ENCODE data around the gene ZMAT2. TPM values are rescaled to one million over a fixed set of nuclear protein-coding genes. Genes with fewer than 3 reads are reported as not detected.
"Not testable (repeated sequence)": the region's sequence is repeated elsewhere in the genome, so short reads cannot be mapped to it uniquely, and the experiment has no call there.

The ZMAT2 gene
- total RNA-seq, 1 experiment from 2014 or later: 60.1 TPM

DNA sequence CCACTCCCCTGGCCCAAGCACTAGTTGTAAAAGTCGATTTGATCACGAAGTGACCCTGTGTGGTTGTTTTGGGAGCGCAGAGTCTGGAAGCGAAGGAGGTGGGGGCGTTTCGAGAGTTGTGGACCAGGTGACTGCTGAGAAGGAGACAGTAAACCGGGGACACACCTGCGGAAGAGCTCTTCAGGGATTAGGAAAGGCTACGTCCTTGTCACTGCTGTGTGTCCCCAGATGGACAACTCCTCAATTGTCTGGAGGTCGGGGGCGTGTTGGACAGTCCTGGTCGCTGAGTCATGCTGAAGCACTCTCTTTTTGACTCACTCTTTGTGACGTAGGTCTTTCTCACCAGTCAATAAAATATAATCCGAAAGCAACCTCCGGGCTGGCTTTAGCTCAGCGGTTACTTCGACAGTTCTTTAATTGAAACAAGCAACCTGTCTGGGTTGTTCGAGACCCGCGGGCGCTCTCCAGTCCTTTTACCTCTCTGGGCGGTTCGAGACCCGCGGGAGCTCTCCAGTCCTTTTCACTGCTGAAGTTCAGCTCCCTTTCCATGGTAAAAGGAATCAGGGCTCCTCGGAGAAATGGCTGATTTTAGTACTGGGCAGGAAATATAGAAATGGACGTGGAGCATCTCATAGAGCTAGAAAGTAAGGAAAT lies 10.8 kb downstream of the ZMAT2 start:
- no peaks in the 10 kb centered on the region for H4K20me1 ChIP-seq (ENCODE audit: insufficient read depth)
- peaks cover 6% of the 10 kb centered on the region; the same call in 1 of the 2 replicates for H3K36me3 ChIP-seq (ENCODE audit: low read depth)
- H3F3A ChIP-seq (ENCODE audit: insufficient read depth, low read depth): peaks cover 40% of the 10 kb centered on the region
- H3K9me3 ChIP-seq (ENCODE audit: insufficient read depth, low read depth): no peaks in the 10 kb centered on the region
- peak overlapping the region; percentile 94 for H3K27ac ChIP-seq
- H3K4me3 ChIP-seq: peak overlapping the region; percentile 71
- intact Hi-C loops (cut with micrococcal nuclease; ENCODE audit: unreplicated experiment): loop anchor here (1.0 kb wide), 2 partner anchors 8 to 20 kb away; partner anchors contain the start of genes HARS1 and HARS2
- BruUV-seq (replicated peaks): TSS peak; percentile 61
- TF ChIP-seq EZH2 (IDR thresholded peaks at IDR 0.05; ENCODE audit: low read depth): no peak
- TF ChIP-seq, protein P1, sequence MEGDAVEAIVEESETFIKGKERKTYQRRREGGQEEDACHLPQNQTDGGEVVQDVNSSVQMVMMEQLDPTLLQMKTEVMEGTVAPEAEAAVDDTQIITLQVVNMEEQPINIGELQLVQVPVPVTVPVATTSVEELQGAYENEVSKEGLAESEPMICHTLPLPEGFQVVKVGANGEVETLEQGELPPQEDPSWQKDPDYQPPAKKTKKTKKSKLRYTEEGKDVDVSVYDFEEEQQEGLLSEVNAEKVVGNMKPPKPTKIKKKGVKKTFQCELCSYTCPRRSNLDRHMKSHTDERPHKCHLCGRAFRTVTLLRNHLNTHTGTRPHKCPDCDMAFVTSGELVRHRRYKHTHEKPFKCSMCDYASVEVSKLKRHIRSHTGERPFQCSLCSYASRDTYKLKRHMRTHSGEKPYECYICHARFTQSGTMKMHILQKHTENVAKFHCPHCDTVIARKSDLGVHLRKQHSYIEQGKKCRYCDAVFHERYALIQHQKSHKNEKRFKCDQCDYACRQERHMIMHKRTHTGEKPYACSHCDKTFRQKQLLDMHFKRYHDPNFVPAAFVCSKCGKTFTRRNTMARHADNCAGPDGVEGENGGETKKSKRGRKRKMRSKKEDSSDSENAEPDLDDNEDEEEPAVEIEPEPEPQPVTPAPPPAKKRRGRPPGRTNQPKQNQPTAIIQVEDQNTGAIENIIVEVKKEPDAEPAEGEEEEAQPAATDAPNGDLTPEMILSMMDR (conservative IDR thresholded peaks at IDR 0.05): no peak
- peak overlapping the region; percentile 72 for H2AFZ ChIP-seq
- H3K27me3 ChIP-seq (ENCODE audit: insufficient read depth, low read depth): no peaks in the 10 kb centered on the region
- H3K4me2 ChIP-seq: peak overlapping the region; percentile 82
- H3K4me1 ChIP-seq (replicated peaks; ENCODE audit: insufficient read depth): peaks cover 5% of the 10 kb centered on the region
- H3K9me2 ChIP-seq (ENCODE audit: insufficient read depth): no peaks in the 10 kb centered on the region
- no peaks in the 10 kb centered on the region for H3K79me2 ChIP-seq (ENCODE audit: low read depth)
- DNase-seq: peak; percentile 95 to 97
- ChIA-PET POLR2A (ENCODE audit: unreplicated experiment) (interaction anchor here (0.6 to 3.0 kb wide), 9 partner anchors 11 to 670 kb away, joined by 3 to 30 read pairs (median 4); partner anchors contain the start of genes IK and ZMAT2), CTCF (interaction anchor here (0.5 to 1.0 kb wide), 3 partner anchors 8 to 11 kb away, joined by 3 to 6 read pairs (median 5); no protein-coding TSS in a partner anchor)

DNA sequence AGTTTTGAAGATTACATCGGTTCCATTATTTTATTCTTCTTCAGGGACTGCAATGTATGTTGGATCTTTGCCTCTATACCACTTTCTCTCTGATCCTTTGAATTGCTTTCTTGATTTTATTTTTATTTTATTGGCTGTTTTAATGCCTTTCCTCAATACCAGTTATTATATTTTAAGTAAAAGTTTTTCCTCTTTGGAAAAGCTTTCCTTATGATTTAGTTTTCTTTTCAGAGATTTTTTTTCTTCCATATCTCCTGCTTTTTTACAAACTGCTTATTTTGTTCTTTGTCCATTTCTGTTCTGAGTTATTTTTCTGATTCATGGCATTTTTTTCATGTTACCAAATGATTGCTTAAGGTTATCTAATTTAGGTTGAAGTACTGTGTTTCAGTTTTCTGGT lies 11.5 kb downstream of the ZMAT2 start:
- no peak for TF ChIP-seq EZH2 (IDR thresholded peaks at IDR 0.05; ENCODE audit: low read depth)
- TF ChIP-seq, protein P1 (conservative IDR thresholded peaks at IDR 0.05): no peak
- Histone ChIP-seq H4K20me1 (ENCODE audit: insufficient read depth) (no peaks in the 10 kb centered on the region), H3F3A (ENCODE audit: insufficient read depth, low read depth) (peaks cover 34% of the 10 kb centered on the region), H3K27ac (peak overlapping the region; percentile 43), H3K79me2 (ENCODE audit: low read depth) (no peaks in the 10 kb centered on the region), H3K9me2 (ENCODE audit: insufficient read depth) (no peaks in the 10 kb centered on the region), H3K9me3 (ENCODE audit: insufficient read depth, low read depth) (no peaks in the 10 kb centered on the region), H3K4me3 (peak overlapping the region; percentile 37; the same call in 1 of the 2 replicates), H3K27me3 (ENCODE audit: insufficient read depth, low read depth) (no peaks in the 10 kb centered on the region), H3K36me3 (ENCODE audit: low read depth) (peaks cover 6% of the 10 kb centered on the region; the same call in 1 of the 2 replicates), H2AFZ (no peak overlapping the region), H3K4me2 (peak overlapping the region; percentile 82), H3K4me1 (replicated peaks; ENCODE audit: insufficient read depth) (peaks cover 5% of the 10 kb centered on the region)
- BruUV-seq (replicated peaks): no TSS peak
- DNase-seq: no peak
- CTCF ChIA-PET: interaction anchor here (0.5 to 0.6 kb wide), 2 partner anchors 7 to 10 kb away, joined by 5 to 13 read pairs; no protein-coding TSS in a partner anchor
- intact Hi-C loops (cut with micrococcal nuclease; ENCODE audit: unreplicated experiment): loop anchor here (1.0 kb wide), 1 partner anchor 8 kb away; no protein-coding TSS in a partner anchor
- POLR2A ChIA-PET (ENCODE audit: unreplicated experiment): interaction anchor here (1.3 to 3.0 kb wide), 2 partner anchors 12 to 14 kb away, joined by 7 to 30 read pairs; partner anchors contain the start of gene ZMAT2

DNA sequence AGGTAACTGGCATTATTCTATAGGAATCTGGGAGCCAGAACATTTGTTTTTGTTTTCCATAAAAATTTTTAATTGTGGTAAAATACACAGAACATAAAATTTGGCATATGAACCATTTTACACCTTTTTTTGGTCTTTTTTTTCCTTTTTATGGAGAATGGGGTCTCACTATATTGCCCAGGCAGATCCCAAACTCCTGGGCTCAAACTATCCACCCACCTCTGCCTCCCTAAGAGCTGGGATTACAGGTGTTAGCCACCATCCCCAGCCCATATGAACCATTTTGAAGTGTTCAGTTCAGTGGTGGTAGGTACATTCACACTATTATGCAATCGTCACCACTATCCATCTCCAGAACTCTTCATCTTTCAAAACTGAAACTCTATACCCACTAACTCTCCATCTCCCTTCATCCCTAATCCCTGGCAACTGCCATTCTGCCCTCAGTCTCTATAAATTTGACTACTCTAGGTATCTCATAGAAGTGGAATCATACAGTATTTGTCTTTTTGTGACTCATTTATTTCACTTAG lies 13.4 kb downstream of the ZMAT2 start:
- Histone ChIP-seq H2AFZ (no peak overlapping the region), H3K4me1 (replicated peaks; ENCODE audit: insufficient read depth) (peaks cover 10% of the 10 kb centered on the region), H4K20me1 (ENCODE audit: insufficient read depth) (no peaks in the 10 kb centered on the region), H3K27ac (no peak overlapping the region), H3K9me3 (ENCODE audit: insufficient read depth, low read depth) (no peaks in the 10 kb centered on the region), H3K36me3 (ENCODE audit: low read depth) (no peaks in the 10 kb centered on the region), H3F3A (ENCODE audit: insufficient read depth, low read depth) (peaks cover 35% of the 10 kb centered on the region), H3K9me2 (ENCODE audit: insufficient read depth) (no peaks in the 10 kb centered on the region), H3K27me3 (ENCODE audit: insufficient read depth, low read depth) (no peaks in the 10 kb centered on the region), H3K4me3 (no peak overlapping the region), H3K79me2 (ENCODE audit: low read depth) (no peaks in the 10 kb centered on the region), H3K4me2 (no peak overlapping the region)
- ChIA-PET POLR2A (ENCODE audit: unreplicated experiment) (no interaction called here), CTCF (no interaction called here)
- BruUV-seq (replicated peaks): no TSS peak
- TF ChIP-seq, protein P1 (conservative IDR thresholded peaks at IDR 0.05): no peak
- no peak for TF ChIP-seq EZH2 (IDR thresholded peaks at IDR 0.05; ENCODE audit: low read depth)
- no peak for DNase-seq
- intact Hi-C loops (cut with micrococcal nuclease; ENCODE audit: unreplicated experiment): no loop called here

DNA sequence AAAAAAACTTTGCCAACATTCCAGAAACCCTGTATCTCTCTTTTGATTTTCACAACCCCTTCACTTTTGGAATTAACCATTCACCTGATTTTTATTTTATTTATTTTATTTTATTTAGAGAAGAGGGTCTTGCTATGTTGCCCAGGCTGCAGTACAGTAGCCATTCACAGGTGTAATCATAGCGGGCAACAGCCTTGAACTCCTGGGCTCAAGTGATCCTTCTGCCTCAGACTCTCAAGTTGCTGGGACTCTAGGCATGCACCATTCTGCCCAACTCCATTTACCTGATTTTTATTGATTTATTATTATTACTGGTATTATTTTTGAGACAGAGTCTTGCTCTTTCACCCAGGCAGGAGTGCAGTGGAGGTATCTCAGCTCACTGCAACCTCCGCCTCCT lies 16.0 kb downstream of the ZMAT2 start:
- H2AFZ ChIP-seq; H3K36me3 ChIP-seq (ENCODE audit: low read depth); H3K79me2 ChIP-seq (ENCODE audit: low read depth); H4K20me1 ChIP-seq (ENCODE audit: insufficient read depth); H3K4me3 ChIP-seq; H3K27me3 ChIP-seq (ENCODE audit: insufficient read depth, low read depth); DNase-seq; POLR2A ChIA-PET (ENCODE audit: unreplicated experiment); H3K9me3 ChIP-seq (ENCODE audit: insufficient read depth, low read depth); H3K9me2 ChIP-seq (ENCODE audit: insufficient read depth); CTCF ChIA-PET; H3K4me2 ChIP-seq; BruUV-seq (replicated peaks); H3K27ac ChIP-seq: not testable (repeated sequence)
- H3K4me1 ChIP-seq (replicated peaks; ENCODE audit: insufficient read depth): peaks cover 10% of the 10 kb centered on the region
- intact Hi-C loops (cut with micrococcal nuclease; ENCODE audit: unreplicated experiment): loop anchor here (5.0 kb wide), 2 partner anchors 369 to 474 kb away; partner anchors contain the start of gene HBEGF
- H3F3A ChIP-seq (ENCODE audit: insufficient read depth, low read depth): peaks cover 26% of the 10 kb centered on the region

Data from PC-9 (cell line).